NOMO-1 treated with dmso at 0.1 percent for 144 hours (cell line): ENCODE measurements around the gene EDC3.
"Not testable (repeated sequence)": the region's sequence is repeated elsewhere in the genome, so short reads cannot be mapped to it uniquely, and the experiment has no call there.

Experiments
- DNase-seq: peaks from one replicate; lab custom pipeline; 2025; ENCODE audit not compliant: unreplicated experiment; lab: John Stamatoyannopoulos, UW

EDC3 gene

GRCh38 chr15:74653426-74654102 is 42.3 kb downstream of the EDC3 start:
- DNase-seq: no peak

- no peak for DNase-seq
These were observed 44.5 kb downstream of the EDC3 start for GRCh38 chr15:74651242-74651741.

GRCh38 chr15:74648051-74648842 is 47.6 kb downstream of the EDC3 start:
- no peak for DNase-seq

DNA sequence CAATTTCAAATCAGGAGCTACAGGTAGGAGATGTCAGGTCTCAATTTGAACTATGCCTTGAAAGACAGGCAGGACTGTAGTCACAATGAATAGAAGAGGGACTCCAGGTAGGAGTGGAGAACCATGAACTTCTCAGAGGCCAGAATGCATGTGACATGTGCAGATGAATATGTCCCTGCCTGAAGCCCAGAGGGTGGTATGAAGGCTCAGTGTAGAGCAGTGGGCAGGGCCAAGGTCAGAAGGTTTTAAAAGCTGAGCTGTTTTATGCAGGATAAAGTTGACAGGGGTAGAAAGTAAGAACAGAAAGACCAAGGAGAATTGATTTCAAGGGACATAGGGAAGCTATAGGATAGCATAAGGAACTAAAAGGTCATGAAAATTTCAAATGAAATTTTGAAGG is 49.3 kb downstream of the EDC3 start:
- no peak for DNase-seq

DNA sequence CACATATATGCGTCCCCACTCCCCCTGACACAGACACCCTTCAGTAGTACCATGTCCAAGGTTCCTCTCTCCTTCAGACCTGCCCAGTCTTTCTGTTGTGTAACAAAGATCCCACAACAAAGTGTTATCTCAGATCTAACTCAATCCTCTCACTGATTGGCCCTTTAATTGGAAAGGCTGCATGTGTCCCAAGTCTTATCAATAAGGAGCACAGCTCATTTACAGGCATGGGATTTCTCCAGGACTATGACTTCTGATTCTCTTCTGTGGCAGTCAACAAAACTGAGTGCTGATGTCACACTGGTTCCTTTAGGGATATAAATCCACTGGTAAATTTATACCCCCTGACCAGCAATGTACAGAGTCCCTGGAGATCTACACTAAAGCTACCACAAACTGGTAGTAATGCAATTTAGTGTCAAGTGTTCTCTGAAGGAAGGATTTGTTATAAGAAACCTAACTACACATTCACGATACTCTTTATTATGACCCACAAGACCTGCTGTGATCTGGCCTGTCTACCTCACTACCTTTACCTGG is 52.1 kb downstream of the EDC3 start:
- DNase-seq: no peak

DNA sequence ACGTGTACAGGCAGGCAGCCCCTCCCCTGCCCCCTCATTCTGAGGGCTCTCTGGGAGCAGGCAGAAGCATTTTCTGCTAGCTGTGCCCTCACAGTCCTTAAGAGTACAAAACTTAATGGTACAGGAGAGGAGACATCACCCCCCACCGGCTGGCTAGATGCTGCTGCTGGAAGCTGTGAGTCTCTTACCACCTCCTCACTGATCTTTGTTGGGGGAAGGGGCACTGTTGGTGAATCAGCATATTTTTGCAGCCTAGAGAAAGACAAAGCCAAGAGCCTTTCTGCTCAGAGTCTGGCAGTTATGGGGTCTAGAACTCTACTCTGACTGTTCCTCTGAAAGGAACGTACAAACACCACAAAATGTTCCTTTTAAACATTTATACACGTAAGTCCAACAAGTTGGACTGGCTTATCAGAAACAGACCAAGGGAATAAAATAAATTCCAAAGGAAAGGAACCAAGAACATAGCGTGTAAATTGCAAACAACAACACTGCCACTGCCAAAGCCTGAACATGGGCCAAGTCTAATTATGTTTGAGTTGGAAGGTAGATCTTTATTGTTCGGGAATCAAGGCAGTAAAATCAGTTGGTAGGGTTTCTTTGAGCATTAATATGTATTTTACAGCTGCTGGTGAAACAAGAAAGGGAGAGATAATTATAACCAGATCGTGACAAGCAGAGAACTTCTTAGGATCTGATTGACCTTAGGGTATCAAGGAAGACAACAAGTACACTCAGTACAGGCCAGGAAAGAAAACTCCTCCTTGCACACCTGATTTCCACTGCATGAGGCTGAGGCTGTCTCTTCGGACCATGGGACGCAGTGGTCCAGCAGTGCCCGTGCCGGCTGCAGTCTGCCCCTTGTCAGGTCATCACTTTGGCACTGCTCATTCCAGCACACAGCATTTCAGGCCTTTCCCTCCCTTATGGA is 52.8 kb downstream of the EDC3 start:
- DNase-seq: no peak

GRCh38 chr15:74642348-74642733 is 53.5 kb downstream of the EDC3 start:
- no peak for DNase-seq

DNA sequence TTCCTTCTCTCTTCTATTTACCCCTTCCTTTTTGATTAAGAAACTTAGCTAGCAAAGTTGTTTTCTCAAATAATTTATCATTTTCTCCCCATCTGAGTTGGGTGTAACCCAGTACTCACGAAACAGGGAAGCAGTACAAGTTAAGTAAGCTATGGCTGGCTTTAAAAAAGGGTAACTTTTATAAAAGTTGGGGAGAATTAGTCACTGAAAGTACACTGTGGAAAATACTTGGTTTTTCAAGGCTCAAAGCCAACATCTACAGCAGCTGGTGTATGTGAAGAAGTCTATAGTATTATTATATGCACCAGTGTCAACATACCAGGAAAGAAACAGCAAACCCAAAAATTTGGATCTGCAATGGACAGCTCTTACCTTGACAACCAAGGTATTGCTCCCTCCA is 54.7 kb downstream of the EDC3 start:
- no peak for DNase-seq

GRCh38 chr15:74636984-74637383 is 58.8 kb downstream of the EDC3 start:
- no peak for DNase-seq

GRCh38 chr15:74635228-74635627 is 60.6 kb downstream of the EDC3 start:
- peak; percentile 39 for DNase-seq

DNA sequence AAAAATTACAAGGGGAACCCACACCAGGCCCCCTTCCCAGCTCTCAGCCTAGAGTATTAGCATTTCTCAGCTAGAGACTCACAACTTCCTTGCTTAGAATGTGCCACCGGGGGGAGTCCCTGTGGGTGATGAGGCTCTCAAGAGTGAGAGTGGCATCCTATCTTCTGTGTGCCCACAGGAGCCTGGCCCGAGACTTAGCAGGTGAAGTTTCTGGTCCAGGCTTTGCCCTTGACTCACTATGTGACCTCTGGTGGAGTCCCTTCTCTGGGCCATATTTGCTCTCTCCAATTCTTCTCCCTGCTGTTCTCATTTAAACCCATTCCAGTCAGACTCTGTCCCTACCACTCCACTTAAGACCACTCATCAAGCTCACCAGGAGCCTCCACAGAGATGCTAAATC is 62.0 kb downstream of the EDC3 start:
- DNase-seq: no peak

DNA sequence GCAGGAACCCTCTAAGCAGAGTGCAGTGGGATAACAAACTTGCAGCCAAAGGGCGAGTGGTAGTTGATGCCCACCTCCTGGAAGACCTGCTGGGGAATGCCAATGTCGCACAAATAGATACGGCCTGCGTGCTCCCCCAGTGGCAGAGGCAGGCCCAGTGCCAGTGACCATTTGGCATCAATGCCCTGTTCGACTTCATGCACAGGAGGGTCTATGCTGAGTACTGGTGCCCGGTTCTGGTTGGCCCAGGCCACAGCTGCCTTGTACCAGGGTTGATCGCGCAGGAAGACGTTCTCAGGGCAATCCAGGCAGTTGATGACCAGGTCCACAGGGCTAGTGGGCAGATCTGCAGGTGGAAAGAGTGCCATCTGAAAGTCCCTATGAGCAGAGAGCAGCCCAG is 63.2 kb downstream of the EDC3 start:
- DNase-seq: no peak

DNA sequence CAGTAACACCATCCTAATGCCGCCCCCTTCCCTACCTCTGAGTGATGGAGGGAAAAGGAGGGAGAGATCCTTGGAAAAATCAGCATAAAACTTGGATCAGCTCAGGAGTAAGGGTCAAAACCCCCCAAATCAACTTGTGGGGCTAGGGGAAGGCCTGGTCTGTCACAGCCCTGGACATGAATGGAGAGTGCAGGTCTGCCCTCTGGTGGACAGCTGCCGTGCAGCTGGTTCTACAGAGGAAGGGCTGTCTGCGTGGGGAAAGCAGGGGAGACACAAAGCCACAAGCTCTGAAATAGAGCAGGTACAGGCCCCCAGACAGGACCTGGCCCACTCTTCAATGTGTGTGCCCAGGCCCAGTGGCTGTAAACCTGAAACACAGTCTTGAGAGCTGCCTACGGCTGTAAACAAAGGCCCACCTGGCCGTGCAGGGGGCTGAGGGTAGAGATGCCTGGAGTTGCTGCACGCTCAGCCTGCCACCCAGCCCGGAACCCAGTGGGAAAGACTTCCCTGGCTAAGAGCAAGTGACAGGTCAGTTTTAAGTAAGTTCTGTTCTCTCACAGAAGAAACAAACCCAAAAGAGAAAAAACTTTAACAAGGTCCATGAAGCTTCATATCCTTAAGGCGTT is 63.8 kb downstream of the EDC3 start:
- no peak for DNase-seq

- no peak for DNase-seq
These were observed 64.4 kb downstream of the EDC3 start for GRCh38 chr15:74631408-74631807.

- DNase-seq: no peak
These were observed 64.8 kb downstream of the EDC3 start for GRCh38 chr15:74631087-74631385.

DNA sequence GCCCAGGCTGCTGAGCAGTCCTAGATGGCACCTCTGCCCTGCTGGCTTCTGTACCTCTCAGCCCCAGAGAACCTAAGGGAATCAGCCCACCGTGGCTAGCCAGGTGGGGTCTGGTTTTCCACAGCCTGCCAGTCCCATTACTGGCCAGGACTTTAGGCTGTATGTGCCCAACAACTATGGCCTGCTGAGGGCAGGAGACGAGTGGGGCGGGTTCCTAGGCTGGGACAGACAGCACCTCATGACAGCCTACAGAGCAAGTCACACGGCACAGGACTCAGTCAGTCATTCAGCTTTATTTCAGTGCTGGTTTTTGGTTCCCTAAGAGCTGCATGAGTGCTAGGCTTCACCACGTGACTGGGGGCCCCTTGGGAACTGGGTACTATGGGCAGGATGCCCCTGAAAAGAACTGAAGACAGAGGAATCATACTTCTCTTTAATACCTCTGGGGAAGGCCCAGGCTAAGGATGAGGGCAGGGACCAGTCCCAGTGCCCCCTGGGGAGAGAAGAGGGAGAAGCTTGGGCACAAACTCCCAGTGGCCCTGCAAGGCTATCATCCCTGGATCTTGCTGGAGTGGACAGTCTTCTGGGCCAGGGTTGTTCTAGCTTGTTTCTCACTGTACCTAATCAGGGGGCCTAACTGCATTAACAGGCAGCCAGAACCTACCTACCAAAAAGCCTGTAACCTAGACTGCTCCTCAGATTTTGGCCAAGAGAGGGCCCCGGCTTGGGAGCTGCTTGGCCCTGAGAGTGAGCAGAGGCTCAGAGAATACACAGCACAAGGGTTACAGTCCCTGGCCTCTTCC is 65.3 kb downstream of the EDC3 start:
- no peak for DNase-seq

- DNase-seq: not testable (repeated sequence)
These were observed 66.1 kb downstream of the EDC3 start for GRCh38 chr15:74629696-74630095.

DNA sequence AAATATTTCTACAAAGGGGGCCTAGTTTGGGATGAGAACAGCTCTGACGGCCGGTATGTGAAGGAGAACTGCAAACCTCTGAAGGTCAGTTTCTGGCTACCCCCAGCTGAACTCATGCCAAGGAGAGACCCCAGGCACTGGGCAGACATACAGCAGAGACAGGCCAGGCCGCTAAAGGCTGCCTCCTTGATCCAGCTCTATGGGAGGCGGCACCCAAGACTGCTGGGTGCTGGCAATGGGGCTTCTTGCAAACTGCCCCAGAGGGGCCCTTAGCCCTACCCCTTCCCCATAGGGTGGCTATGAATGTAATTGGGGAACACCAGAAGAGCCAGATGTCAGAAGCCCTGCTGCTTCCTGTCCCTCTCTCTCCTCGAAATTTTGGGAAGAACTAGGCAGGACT is 66.9 kb downstream of the EDC3 start:
- DNase-seq: no peak

DNA sequence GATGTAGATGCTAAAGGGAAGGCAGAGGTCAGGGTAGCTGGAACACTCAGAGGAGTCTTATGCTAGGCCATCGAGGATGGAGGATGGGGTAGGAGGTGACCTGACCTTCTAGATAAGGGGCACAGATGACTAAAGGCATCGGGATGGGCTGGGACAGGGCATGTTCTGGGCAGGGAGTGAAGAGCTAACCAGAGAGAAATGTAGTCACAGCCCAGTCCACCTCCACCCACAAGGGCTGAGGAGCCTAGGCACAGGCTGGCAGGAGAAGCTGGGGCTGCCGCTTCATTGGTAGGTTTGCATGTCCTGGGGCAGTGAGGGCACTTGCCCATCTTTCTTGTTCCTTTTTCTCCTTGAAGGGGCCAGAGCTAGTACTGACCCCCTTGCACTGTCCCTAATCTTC is 67.6 kb downstream of the EDC3 start:
- no peak for DNase-seq

DNA sequence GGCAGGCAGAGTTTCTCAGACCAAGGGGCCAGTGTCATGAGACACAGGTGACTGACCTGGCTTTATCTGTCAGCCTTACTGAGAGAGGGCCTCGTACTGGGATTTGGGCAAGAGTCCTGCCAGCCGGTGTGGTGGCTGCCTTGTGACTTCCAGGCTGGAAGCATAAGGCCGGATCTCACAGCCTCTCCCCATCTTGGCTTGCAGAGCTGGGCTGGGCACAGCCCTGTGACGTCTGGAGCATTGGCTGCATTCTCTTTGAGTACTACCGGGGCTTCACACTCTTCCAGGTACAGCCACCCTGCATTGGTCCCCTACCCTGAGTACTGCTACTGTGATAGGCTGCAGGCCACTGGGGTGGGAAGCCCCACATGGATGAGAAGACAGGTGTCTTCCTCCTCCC is 68.1 kb downstream of the EDC3 start:
- DNase-seq: no peak
